OCI-LY7 (cell line): ENCODE results near the gene DDT.
"Not testable (repeated sequence)": the region's sequence is repeated elsewhere in the genome, so short reads cannot be mapped to it uniquely, and the experiment has no call there.

Experiments used
- EZH2phosphoT487 ChIP-seq: fragments of 200-600 bp; sonication (generic); IDR thresholded peaks from 2 replicates; pipeline ENCODE4 v1.6.1; 2018; ENCODE audit warnings: low read depth, borderline replicate concordance, mild to moderate bottlenecking, mixed run types, antibody characterized with exemption, low read length, moderate library complexity, mixed read lengths
- TF ChIP-seq, protein P1 (sequence below): fragments of 200-600 bp; sonication (generic); conservative IDR thresholded peaks from 2 replicates; pipeline ENCODE4 v1.5.1; 2014; ENCODE audit warnings: mild to moderate bottlenecking, antibody characterized with exemption, low read length, moderate library complexity, mixed read lengths

DNA sequence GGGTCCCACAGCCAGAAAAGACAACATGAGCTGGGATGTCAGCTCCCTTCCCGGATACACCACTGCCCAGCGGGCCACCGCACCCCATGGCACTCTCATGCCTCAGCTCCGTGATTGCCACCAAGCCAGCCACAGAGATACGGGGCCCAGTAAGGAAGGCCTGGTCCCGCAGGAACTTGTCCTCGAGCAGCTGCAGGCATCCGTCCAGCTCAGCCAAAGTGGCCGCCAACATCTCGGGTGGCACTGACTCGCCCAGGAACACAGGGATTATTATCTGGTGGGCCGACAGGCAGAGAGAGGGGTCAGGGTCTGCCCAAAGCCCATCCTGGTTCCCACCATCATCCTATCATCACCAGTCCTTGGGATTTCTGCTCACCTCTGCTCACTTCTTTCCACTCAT, 3.1 kb upstream of the DDT start:
- TF ChIP-seq, protein P1, sequence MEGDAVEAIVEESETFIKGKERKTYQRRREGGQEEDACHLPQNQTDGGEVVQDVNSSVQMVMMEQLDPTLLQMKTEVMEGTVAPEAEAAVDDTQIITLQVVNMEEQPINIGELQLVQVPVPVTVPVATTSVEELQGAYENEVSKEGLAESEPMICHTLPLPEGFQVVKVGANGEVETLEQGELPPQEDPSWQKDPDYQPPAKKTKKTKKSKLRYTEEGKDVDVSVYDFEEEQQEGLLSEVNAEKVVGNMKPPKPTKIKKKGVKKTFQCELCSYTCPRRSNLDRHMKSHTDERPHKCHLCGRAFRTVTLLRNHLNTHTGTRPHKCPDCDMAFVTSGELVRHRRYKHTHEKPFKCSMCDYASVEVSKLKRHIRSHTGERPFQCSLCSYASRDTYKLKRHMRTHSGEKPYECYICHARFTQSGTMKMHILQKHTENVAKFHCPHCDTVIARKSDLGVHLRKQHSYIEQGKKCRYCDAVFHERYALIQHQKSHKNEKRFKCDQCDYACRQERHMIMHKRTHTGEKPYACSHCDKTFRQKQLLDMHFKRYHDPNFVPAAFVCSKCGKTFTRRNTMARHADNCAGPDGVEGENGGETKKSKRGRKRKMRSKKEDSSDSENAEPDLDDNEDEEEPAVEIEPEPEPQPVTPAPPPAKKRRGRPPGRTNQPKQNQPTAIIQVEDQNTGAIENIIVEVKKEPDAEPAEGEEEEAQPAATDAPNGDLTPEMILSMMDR, result not testable (repeated sequence)
- TF ChIP-seq EZH2phosphoT487, result not testable (repeated sequence)
